ENCODE results near the gene ADGRD1.

Gene ADGRD1

DNA sequence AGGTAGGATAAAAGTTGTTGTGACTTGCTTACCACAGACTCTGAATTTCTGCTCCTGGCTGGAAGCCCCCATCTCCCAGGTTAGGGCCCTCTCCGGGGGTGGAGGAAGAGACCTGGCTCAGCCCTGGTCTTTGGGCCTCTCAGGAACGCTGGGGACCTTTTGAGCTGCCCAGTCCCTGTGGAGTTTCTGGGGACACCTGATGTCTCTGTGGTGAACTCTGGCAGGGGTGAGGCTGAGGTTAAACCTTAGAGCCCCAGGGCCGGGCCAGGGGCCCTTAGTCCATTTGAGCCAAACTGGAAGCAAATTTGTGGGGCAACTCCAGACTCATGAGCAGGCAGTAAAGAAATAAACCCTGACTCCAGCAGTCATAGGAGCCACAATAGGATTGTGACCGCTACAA lies 112.1 kb downstream of the ADGRD1 start:
- TF ChIP-seq GATA2 (IDR thresholded peaks at IDR 0.05; ENCODE audit: low read depth, low read length) (no peak), GATA3 (IDR thresholded peaks at IDR 0.05; ENCODE audit: low read depth, low read length) (no peak)

DNA sequence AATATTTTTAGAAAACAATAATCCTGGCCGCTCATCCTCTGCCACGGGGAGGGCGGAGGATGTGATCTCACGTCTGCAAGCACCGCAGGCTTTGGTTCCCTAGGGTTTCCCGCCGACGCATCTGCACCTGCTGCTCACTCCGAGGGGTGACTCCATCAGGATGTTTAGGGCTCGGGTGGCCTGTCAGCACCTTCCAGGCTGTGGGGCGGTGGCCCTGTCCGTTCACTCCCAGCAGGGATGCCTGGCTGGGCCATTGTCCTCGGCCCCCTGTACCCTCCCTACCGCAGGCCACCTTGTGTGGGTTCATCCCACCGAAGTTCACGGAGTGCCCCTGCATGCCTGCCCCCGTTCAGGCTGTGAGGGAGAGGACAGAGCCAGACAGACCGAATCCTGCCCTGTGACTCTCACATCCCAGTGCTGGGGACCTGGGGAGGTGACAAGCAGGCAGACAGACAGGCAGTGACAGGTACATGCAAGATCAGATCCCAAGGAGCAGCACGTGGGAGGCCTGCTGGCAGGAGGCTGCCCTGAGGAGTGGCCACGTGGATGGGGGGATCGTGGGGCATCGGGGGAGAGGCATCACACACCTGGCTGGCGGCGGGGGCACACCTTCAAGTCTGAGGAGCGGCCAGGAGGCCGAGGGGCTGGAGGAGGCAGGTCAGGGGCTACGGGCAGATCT lies 112.6 kb downstream of the ADGRD1 start:
- TF ChIP-seq GATA3 (IDR thresholded peaks at IDR 0.05; ENCODE audit: low read depth, low read length) (no peak), GATA2 (IDR thresholded peaks at IDR 0.05; ENCODE audit: low read depth, low read length) (no peak)

- TF ChIP-seq GATA2 (IDR thresholded peaks at IDR 0.05; ENCODE audit: low read depth, low read length) (no peak), GATA3 (IDR thresholded peaks at IDR 0.05; ENCODE audit: low read depth, low read length) (no peak)
Observed at GRCh38 chr12:131066886-131067490, 113.3 kb downstream of the ADGRD1 start.

GRCh38 chr12:131067981-131068851 lies 114.5 kb downstream of the ADGRD1 start:
- TF ChIP-seq GATA3 (IDR thresholded peaks at IDR 0.05; ENCODE audit: low read depth, low read length) (no peak), GATA2 (IDR thresholded peaks at IDR 0.05; ENCODE audit: low read depth, low read length) (no peak)

DNA sequence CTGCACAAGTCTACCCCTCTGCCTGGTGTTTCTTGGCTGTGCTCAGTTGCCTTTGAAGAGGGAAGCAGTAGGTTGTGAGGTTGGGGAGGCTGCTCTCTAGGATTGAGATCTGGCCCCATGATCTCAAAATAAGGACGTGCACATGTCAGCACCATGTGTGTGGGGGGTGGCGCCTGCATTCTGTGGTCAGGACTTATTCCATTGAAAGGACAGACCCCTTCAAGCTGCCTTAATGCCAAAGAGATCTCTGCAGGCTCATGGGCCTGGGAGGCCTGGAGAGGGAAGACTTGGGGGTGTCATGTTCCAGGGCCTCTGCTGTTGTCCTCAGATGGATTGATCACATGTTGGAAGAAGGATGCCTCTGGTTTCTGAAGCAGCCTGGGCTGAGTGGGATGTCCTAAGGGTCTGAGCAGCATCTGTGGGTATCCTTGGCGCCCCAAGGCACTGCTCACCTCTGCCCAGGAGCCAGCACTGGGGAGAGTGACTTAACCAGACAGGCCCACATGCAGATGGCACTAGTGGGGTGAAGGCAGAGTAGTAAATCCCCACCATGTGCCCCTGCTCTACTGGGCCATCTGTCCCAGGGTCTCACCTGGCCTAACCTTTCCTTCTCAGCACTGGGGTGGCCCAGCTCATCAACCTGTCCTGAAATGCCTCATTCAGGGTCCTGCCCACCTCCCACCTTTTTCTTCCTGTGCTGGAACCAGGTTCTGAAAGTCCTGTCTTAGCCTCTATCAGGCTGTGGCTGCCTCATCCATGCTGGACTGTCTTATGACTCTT lies 118.9 kb downstream of the ADGRD1 start:
- TF ChIP-seq GATA2 (IDR thresholded peaks at IDR 0.05; ENCODE audit: low read depth, low read length) = no peak
- no peak for TF ChIP-seq GATA3 (IDR thresholded peaks at IDR 0.05; ENCODE audit: low read depth, low read length)

DNA sequence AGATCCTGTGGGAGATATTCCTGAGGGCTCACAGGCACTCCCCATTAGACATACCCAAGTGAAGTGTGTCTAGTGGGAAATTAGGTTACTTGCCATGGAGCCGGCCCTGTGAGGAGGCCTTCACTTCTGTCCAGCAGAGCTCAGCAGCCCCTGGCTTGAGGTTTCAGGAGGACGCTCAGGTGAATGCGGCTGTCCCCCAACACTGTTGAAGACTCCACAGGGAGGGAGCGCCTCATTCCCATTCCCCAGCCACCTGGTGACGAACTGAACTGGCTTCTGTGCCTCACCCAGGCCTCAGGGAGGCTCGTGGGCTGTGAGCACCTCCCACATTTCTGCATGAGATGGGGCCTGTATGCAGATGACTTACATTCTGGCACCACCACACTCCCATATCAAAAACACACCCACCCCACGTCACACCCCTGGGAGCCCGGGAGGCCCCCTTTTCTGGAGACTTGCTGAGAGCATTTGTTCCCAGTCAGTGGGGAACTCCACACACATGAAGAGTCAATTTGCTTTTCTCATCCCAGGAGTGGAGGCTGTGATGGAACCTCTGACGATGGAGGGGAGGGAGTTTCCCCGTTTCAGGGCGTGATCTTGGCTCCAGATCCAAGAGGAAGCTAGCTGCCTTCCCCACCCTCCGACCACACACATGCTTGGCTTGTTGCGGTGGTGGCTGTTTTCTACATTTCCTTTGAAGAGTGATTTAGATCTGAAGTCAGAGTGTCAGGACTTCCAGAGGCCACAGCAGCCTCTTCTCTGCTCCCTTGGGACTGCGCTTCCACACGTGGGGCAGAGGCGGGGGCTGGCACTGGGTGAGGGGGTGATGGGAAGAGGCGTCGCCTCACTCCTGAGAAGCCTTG lies 120.7 kb downstream of the ADGRD1 start:
- TF ChIP-seq GATA2 (IDR thresholded peaks at IDR 0.05; ENCODE audit: low read depth, low read length) = no peak
- TF ChIP-seq GATA3 (IDR thresholded peaks at IDR 0.05; ENCODE audit: low read depth, low read length) = no peak

GRCh38 chr12:131075194-131075593 lies 121.5 kb downstream of the ADGRD1 start:
- no peak for TF ChIP-seq GATA2 (IDR thresholded peaks at IDR 0.05; ENCODE audit: low read depth, low read length)

- no peak for TF ChIP-seq GATA3 (IDR thresholded peaks at IDR 0.05; ENCODE audit: low read depth, low read length)
- TF ChIP-seq GATA2 (IDR thresholded peaks at IDR 0.05; ENCODE audit: low read depth, low read length) = no peak
Observed at GRCh38 chr12:131075611-131076010, 121.9 kb downstream of the ADGRD1 start.

- no peak for TF ChIP-seq GATA2 (IDR thresholded peaks at IDR 0.05; ENCODE audit: low read depth, low read length)
- no peak for TF ChIP-seq GATA3 (IDR thresholded peaks at IDR 0.05; ENCODE audit: low read depth, low read length)
Observed at GRCh38 chr12:131076296-131076695, 122.6 kb downstream of the ADGRD1 start.

GRCh38 chr12:131076791-131077747 lies 123.4 kb downstream of the ADGRD1 start:
- no peak for TF ChIP-seq GATA3 (IDR thresholded peaks at IDR 0.05; ENCODE audit: low read depth, low read length)
- no peak for TF ChIP-seq GATA2 (IDR thresholded peaks at IDR 0.05; ENCODE audit: low read depth, low read length)

GRCh38 chr12:131077931-131078391 lies 124.3 kb downstream of the ADGRD1 start:
- TF ChIP-seq GATA2 (IDR thresholded peaks at IDR 0.05; ENCODE audit: low read depth, low read length) (no peak), GATA3 (IDR thresholded peaks at IDR 0.05; ENCODE audit: low read depth, low read length) (no peak)

Data from SH-SY5Y (cell line).